ENCODE data around the gene CNRIP1. TPM values are rescaled to one million over a fixed set of nuclear protein-coding genes. Genes with fewer than 3 reads are reported as not detected.
"Not testable (repeated sequence)": the region's sequence is repeated elsewhere in the genome, so short reads cannot be mapped to it uniquely, and the experiment has no call there.

CNRIP1 gene
- total RNA-seq, 2 experiments from 2014 or later, result not detected

DNA sequence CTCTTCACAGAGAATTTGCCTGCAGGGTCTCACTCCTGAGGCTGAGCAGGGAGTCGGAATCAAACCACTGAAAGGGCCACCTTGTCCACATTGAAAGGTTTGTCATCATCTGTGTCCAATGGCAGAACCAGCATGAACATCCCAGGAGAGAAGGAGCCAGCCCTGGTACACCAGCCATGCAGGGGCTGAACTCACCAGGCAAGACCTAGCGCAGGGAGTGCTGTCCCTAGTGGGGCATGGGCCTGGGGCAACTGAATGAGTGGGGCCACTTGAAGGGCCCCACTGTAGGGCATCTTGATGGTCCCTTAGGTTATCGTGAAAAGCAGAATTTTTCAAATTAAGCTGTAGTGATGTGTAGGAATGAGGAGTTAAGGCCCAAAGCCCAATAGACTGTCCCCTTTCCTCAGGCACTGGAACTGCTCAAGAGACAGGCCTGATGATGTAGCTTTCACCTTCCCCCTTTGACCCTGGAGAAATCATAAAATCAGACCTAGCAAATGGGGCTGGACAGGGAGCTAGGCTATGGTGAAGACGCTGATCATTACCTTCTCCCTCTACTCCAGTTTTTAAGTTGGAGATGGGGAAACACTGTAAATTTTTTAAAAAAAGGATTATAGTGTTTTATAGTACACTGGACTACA lies 37.0 kb upstream of the CNRIP1 start:
- no peaks in the 10 kb centered on the region for H3K27me3 Mint-ChIP-seq
- H3K4me3 Mint-ChIP-seq, result no peak overlapping the region
- no peaks in the 10 kb centered on the region for H3K4me1 Mint-ChIP-seq (ENCODE audit: low read depth)
- no peak for DNase-seq
- no peaks in the 10 kb centered on the region for H3K9me3 Mint-ChIP-seq
- POLR2A ChIA-PET, result interaction anchor here (0.6 kb wide), 1 partner anchor 288 kb away, joined by 3 read pairs; no protein-coding TSS in a partner anchor
- intact Hi-C loops (cut with micrococcal nuclease), result loop anchor here (10.0 kb wide), 1 partner anchor 232 kb away; no protein-coding TSS in a partner anchor
- H3K27ac Mint-ChIP-seq, result no peak overlapping the region
- no peaks in the 10 kb centered on the region for H3K36me3 Mint-ChIP-seq
- CTCF ChIA-PET, result interaction anchor here (0.8 to 2.4 kb wide), 3 partner anchors 27 to 161 kb away, joined by 3 to 14 read pairs (median 6); no protein-coding TSS in a partner anchor

GRCh38 chr2:68352651-68353391 lies 33.1 kb upstream of the CNRIP1 start:
- Mint-ChIP-seq H3K36me3 (no peaks in the 10 kb centered on the region), H3K4me3 (no peak overlapping the region), H3K4me1 (ENCODE audit: low read depth) (no peaks in the 10 kb centered on the region), H3K27ac (no peak overlapping the region), H3K27me3 (peaks cover 8% of the 10 kb centered on the region), H3K9me3 (no peaks in the 10 kb centered on the region)
- no peak for DNase-seq
- ChIA-PET POLR2A (no interaction called here), CTCF (interaction anchor here (0.6 to 1.5 kb wide), 4 partner anchors 8 to 231 kb away, joined by 3 to 4 read pairs (median 4); no protein-coding TSS in a partner anchor)
- intact Hi-C loops (cut with micrococcal nuclease), result loop anchor here (10.0 kb wide), 1 partner anchor 228 kb away; no protein-coding TSS in a partner anchor

DNA sequence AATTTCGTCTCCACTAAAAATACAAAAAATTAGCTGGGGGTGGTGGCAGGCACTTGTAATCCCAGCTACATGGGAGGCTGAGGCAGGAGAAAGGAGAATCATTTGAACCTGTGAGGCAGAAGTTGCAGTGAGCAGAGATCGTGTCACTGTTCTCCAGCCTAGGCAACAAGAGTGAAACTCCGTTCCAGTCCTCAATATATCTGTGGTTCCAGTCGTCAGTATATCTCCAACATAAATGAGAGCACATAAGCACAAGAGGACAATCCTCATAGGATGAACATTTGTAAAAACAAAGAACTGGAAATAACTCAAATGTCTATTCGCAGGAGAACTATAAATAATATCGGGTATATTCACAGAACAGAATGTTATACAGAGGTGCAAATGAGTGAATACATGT lies 32.2 kb upstream of the CNRIP1 start:
- Mint-ChIP-seq H3K9me3 (no peaks in the 10 kb centered on the region), H3K4me3 (no peak overlapping the region), H3K4me1 (ENCODE audit: low read depth) (no peaks in the 10 kb centered on the region), H3K36me3 (no peaks in the 10 kb centered on the region), H3K27me3 (peaks cover 14% of the 10 kb centered on the region), H3K27ac (no peak overlapping the region)
- POLR2A ChIA-PET, result no interaction called here
- CTCF ChIA-PET, result interaction anchor here (1.0 to 1.5 kb wide), 2 partner anchors 9 to 230 kb away, joined by 3 to 4 read pairs; no protein-coding TSS in a partner anchor
- intact Hi-C loops (cut with micrococcal nuclease), result loop anchor here (10.0 kb wide), 1 partner anchor 227 kb away; no protein-coding TSS in a partner anchor
- DNase-seq, result no peak

GRCh38 chr2:68349091-68349490 lies 29.3 kb upstream of the CNRIP1 start:
- H3K27ac Mint-ChIP-seq; DNase-seq; H3K4me1 Mint-ChIP-seq (ENCODE audit: low read depth); intact Hi-C loops (cut with micrococcal nuclease); H3K36me3 Mint-ChIP-seq; H3K4me3 Mint-ChIP-seq; H3K9me3 Mint-ChIP-seq; POLR2A ChIA-PET: not testable (repeated sequence)
- H3K27me3 Mint-ChIP-seq, result peaks cover 18% of the 10 kb centered on the region
- CTCF ChIA-PET, result interaction anchor here (1.4 kb wide), 1 partner anchor 12 kb away, joined by 3 read pairs; no protein-coding TSS in a partner anchor

GRCh38 chr2:68345129-68345875 lies 25.6 kb upstream of the CNRIP1 start:
- POLR2A ChIA-PET, result no interaction called here
- Mint-ChIP-seq H3K36me3 (no peaks in the 10 kb centered on the region), H3K4me3 (no peak overlapping the region), H3K27ac (no peak overlapping the region), H3K9me3 (no peaks in the 10 kb centered on the region), H3K27me3 (peaks cover 34% of the 10 kb centered on the region), H3K4me1 (ENCODE audit: low read depth) (no peaks in the 10 kb centered on the region)
- no peak for DNase-seq
- CTCF ChIA-PET, result no interaction called here
- intact Hi-C loops (cut with micrococcal nuclease), result no loop called here

GRCh38 chr2:68344031-68344430 lies 24.3 kb upstream of the CNRIP1 start:
- POLR2A ChIA-PET, result no interaction called here

DNA sequence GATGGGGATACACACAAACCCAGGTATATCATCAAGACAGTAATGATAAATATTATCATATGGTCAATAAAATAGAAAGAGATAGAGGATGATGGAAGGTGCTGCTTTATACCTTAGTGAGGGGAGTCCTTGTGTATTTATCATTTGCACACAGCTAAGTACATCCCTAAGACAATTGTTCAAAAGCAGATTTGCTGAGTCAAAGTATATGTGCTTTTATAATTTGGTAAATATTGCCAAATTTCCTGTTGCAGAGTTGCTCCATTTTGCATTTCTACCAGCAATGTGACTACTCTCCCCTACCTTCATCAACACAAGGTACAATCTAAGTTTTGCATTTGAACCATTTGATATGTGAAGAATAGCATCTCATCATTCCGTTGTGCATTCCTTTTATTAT lies 22.7 kb upstream of the CNRIP1 start:
- Mint-ChIP-seq H3K36me3 (no peaks in the 10 kb centered on the region), H3K27ac (no peak overlapping the region), H3K4me1 (ENCODE audit: low read depth) (no peaks in the 10 kb centered on the region), H3K4me3 (no peak overlapping the region), H3K27me3 (peaks cover 28% of the 10 kb centered on the region), H3K9me3 (no peaks in the 10 kb centered on the region)
- DNase-seq, result no peak
- CTCF ChIA-PET, result no interaction called here
- POLR2A ChIA-PET, result no interaction called here
- intact Hi-C loops (cut with micrococcal nuclease), result no loop called here

More at GRCh38 chr2:68344031-68344430, 24.3 kb upstream of the CNRIP1 start:
- no peak overlapping the region for H3K27ac Mint-ChIP-seq
- peaks cover 38% of the 10 kb centered on the region for H3K27me3 Mint-ChIP-seq
- intact Hi-C loops (cut with micrococcal nuclease), result no loop called here
- no peak overlapping the region for H3K4me3 Mint-ChIP-seq
- no peaks in the 10 kb centered on the region for H3K9me3 Mint-ChIP-seq
- no peak for DNase-seq
- H3K36me3 Mint-ChIP-seq, result no peaks in the 10 kb centered on the region
- H3K4me1 Mint-ChIP-seq (ENCODE audit: low read depth), result no peaks in the 10 kb centered on the region
- CTCF ChIA-PET, result no interaction called here

GRCh38 chr2:68341583-68341982 lies 21.8 kb upstream of the CNRIP1 start:
- Mint-ChIP-seq H3K27ac (no peak overlapping the region), H3K4me3 (no peak overlapping the region), H3K27me3 (peaks cover 22% of the 10 kb centered on the region), H3K4me1 (ENCODE audit: low read depth) (no peaks in the 10 kb centered on the region), H3K36me3 (no peaks in the 10 kb centered on the region), H3K9me3 (no peaks in the 10 kb centered on the region)
- no peak for DNase-seq
- intact Hi-C loops (cut with micrococcal nuclease), result no loop called here
- CTCF ChIA-PET, result no interaction called here
- POLR2A ChIA-PET, result no interaction called here

GRCh38 chr2:68341062-68341329 lies 21.2 kb upstream of the CNRIP1 start:
- H3K36me3 Mint-ChIP-seq, result no peaks in the 10 kb centered on the region
- DNase-seq, result no peak
- intact Hi-C loops (cut with micrococcal nuclease), result no loop called here

DNA sequence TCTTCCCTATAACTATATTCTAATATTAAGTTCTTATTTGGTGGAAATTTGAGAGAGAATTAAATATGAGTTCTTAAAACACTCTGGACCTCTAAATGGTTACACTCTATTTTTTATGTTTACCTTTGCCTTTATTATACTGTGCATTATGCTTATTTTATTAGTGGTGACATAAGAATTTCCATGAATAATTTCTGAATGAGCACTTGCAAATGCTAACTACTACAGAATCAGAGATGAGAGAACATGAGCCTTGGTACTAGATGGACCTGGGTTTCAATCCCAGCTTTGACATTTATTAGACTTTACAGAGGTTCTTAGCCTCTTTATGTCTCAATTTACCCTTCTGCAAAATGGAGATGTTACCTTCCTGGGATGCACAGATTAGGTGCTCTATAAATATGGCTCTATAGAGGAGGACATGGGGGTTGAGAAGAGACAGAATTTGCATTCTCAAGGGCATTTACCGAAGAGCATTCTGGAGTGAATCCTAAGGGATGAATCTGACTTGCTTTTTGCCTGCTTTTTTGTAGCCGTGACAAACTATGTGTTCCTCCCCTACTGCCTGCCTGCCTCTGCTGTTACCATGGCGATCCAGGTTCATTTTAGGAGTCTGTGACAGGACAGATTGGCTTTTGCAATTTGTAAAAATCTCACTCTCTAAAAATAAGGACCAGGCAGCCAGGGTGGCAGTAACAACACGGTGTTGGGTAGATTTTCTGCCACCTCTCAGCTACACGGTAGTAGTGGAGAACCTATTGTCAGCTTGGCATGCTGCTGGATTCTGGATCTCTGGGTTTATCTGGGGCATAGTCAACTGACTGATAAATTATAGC lies 20.7 kb upstream of the CNRIP1 start:
- intact Hi-C loops (cut with micrococcal nuclease), result no loop called here
- Mint-ChIP-seq H3K36me3 (no peaks in the 10 kb centered on the region), H3K27me3 (peaks cover 22% of the 10 kb centered on the region), H3K4me1 (ENCODE audit: low read depth) (no peaks in the 10 kb centered on the region), H3K27ac (no peak overlapping the region), H3K4me3 (no peak overlapping the region), H3K9me3 (no peaks in the 10 kb centered on the region)
- DNase-seq, result no peak
- CTCF ChIA-PET, result interaction anchor here (1.9 kb wide), 1 partner anchor 218 kb away, joined by 4 read pairs; no protein-coding TSS in a partner anchor
- POLR2A ChIA-PET, result interaction anchor here (0.9 kb wide), 1 partner anchor 38 kb away, joined by 4 read pairs; no protein-coding TSS in a partner anchor

More at GRCh38 chr2:68341062-68341329, 21.2 kb upstream of the CNRIP1 start:
- no peak overlapping the region for H3K4me3 Mint-ChIP-seq
- H3K27ac Mint-ChIP-seq, result no peak overlapping the region
- ChIA-PET CTCF (interaction anchor here (1.9 kb wide), 1 partner anchor 219 kb away, joined by 4 read pairs; no protein-coding TSS in a partner anchor), POLR2A (no interaction called here)
- no peaks in the 10 kb centered on the region for H3K4me1 Mint-ChIP-seq (ENCODE audit: low read depth)
- no peaks in the 10 kb centered on the region for H3K9me3 Mint-ChIP-seq
- peaks cover 22% of the 10 kb centered on the region for H3K27me3 Mint-ChIP-seq

GRCh38 chr2:68336192-68336591 lies 16.4 kb upstream of the CNRIP1 start:
- no peak for DNase-seq
- Mint-ChIP-seq H3K4me1 (ENCODE audit: low read depth) (no peaks in the 10 kb centered on the region), H3K27me3 (peaks cover 17% of the 10 kb centered on the region), H3K36me3 (no peaks in the 10 kb centered on the region), H3K27ac (no peak overlapping the region), H3K4me3 (no peak overlapping the region), H3K9me3 (no peaks in the 10 kb centered on the region)
- ChIA-PET CTCF (interaction anchor here (1.4 kb wide), 1 partner anchor 105 kb away, joined by 5 read pairs; no protein-coding TSS in a partner anchor), POLR2A (no interaction called here)
- intact Hi-C loops (cut with micrococcal nuclease), result no loop called here
